HG02610 (cell line): Measurements from ENCODE around the gene TANC2.
A peak's percentile ranks its signal among the peaks of the same experiment; 100 is the strongest.
"Not testable (repeated sequence)": the region's sequence is repeated elsewhere in the genome, so short reads cannot be mapped to it uniquely, and the experiment has no call there.

Experiments
- ATAC-seq: cut with Tn5 transposase; IDR thresholded peaks from one replicate; pipeline ENCODE4 v1.9.1; 2021; ENCODE audit warnings: mild to moderate bottlenecking, moderate library complexity; ENCODE audit not compliant: unreplicated experiment

Gene TANC2

DNA sequence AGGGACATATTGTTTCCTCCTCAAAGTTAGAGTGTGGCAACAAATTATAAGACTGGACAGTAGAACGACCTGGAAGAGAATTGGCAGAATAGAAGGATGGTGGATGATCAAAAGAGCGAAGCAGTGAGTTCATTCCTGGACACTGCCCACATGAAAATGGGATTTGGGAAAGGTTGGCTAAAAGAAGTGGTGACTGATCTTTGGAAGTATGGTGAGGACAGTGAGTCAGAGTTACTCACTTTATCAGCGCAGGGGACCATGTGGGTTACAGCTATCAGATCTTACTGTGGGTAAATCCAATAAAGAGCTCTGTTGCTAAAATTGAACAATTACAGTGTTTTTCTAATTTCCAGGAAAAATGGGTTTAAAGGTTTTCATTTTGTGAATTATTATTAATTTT, 2.7 kb upstream of the TANC2 start:
- no peak for ATAC-seq

DNA sequence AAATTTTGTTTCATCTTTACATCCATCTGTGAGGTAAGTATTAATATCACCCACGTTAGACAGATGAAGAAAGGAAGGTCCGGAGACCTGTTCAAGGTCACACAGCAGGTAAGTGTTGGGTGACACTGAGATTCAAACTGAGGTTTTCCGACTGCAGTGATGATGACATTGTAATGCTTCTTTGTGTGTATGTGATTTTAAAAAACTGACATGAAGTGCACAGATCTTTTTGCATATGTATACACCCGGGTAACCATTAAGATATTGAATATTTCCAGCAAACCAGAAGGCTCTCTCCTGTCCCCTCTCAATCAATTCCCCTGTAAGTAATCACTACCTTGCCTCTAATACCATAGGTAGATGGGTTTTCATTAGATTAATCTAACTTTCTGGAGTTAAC, 1.5 kb upstream of the TANC2 start:
- ATAC-seq = no peak

DNA sequence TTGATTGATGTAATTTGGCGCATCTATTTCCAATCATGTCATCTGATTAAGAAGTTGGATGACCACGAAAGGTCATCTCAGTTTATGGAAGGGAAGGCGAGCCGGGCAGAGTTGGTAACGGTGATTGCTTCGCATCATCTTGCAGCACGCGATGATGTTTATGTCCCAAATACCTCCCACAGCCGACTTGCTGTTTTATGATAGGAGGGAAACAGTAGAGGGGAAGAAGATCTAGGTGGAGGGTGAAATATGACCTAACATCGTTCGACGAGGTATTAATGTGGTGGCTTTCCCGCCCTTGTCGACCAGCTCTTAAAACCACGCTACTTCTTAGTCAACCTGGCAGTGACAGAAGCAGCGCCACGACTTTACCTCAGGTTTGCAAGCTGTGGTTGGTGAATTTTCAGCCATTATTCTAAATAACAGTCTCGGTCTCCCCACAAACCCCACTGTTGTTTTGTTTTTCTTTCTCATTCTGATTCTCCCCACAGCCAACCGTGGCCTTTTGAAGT, 805 bp upstream of the TANC2 start:
- peak; percentile 30 for ATAC-seq

DNA sequence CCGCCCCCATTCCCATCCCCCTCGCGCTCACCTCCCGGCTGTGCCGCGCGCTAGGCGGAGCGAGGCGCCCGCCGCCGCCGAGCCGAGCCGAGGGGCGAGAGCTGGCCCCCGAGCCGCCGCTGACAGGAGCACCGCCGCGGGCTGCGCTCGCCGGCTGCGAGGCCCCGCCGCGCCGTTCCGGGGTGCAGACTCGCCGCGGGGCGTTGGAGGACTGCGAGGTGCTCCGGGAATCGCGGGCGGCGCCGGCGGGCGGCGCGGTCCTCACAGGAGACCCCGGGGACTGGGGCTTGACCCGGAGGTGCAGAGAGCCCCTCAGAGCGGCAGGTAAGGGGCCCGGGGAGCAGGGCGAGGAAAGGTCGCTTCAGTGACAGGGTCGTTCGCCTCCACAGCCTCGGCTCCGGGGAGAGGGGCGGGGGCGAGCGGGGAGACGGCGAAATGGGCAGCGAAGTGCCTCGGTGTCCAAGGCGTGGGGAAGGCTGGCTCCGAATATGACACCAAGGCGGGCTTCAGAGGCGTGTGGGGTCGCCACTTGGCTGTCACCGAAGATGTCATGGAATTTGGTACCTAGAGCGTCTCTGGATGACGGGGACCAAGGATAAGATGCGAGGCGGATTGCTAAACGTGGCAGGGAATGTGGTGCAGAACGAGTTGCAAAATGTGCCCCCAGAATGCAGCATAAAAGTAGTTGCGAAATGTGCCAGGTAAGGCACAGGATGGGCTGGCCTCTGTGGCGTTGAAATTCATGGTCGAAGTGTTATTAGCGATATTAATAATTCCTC, 580 bp downstream of the TANC2 start:
- ATAC-seq = peak; percentile 36

GRCh38 chr17:62967205-62967529, 1.1 kb downstream of the TANC2 start:
- no peak for ATAC-seq

DNA sequence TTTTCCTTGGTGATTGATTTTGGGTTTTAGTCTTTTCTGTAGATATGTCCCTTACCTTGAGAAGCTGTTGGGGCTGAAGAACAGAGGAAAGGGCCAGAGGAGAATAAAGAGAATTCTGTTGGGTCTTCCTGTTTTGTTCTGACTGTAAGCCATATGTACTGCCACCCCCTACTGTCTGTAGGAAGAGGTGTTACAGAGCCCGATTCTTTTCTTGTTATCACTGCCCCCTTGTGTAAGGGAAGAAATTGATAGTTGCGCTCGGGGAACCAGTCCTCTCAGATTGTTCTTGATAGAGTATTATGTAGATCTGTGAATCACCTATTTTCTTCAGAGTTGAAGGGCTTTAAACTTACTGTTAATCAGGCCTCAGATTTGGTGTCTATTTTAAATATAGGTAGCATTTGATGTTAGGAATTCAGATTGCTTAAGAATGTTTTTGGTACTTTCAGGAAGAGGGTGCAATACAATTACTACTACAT, 2.4 kb downstream of the TANC2 start:
- ATAC-seq = peak; percentile 56

GRCh38 chr17:62970610-62971009, 4.6 kb downstream of the TANC2 start:
- ATAC-seq = no peak

- ATAC-seq = no peak
Observed at GRCh38 chr17:62971853-62972252, 5.8 kb downstream of the TANC2 start.

- ATAC-seq = no peak
Observed at GRCh38 chr17:62974788-62975187, 8.8 kb downstream of the TANC2 start.

- ATAC-seq = no peak
Observed at GRCh38 chr17:62975206-62975605, 9.2 kb downstream of the TANC2 start.

- not testable (repeated sequence) for ATAC-seq
Observed at GRCh38 chr17:62976643-62977231, 10.7 kb downstream of the TANC2 start.

GRCh38 chr17:62980842-62981241, 14.8 kb downstream of the TANC2 start:
- ATAC-seq = no peak

DNA sequence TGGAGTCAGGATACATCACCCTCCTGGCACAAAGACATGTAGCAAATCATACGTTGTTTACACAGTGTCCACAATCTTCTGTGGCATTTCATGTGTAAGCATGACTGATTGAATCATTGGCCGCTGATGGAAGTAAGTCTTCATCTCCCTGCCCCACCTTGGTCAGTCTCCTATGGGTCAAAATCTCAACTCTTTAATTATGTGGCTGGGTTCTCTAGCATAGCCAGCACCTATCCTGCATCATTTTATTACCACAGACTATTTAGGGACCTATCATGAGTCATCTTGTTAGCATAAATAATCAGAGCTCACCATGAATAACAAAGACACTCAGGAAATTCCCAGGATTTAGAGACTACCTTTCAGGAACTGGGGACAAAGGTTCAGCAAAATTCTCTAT, 15.9 kb downstream of the TANC2 start:
- no peak for ATAC-seq

DNA sequence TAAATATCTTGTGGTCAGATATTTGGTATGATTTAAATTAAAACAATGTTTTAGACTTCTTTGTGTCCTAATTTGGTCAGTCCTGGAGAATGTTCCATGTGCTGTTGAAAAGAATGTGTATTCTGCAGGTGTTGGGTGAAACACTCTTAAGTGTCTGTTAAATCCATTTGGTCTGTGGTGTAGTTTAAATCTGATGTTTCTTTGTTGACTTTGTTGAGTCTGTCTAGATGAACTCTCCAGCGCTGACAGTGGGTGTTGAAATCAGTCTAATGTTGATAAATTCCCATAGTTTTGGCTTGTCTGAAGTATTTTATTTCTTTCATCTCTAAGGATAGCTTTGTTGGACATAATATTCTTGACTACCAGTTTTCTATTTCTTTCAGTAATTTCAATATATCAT, 18.8 kb downstream of the TANC2 start:
- ATAC-seq = no peak

DNA sequence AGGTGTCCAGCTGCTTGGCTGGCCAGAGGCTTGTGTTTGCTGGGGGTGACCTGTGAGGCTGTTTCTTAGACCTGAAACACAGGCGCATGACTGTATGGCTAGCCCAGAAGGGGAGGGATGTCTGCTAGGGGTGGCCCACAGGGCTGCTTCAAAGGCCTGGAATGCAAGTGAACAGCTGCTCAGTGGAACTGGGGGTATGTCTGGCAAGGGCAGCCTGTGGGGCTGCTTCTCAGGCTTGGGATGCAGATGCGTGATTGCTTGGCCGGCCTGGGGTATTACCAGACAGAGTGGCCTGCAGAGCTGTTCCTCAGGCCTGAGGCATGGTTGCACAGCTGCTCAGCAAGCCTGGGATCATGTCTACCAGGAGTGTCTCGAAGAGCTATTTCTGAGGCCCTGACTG, 20.5 kb downstream of the TANC2 start:
- ATAC-seq = no peak

GRCh38 chr17:62987136-62987535, 21.1 kb downstream of the TANC2 start:
- ATAC-seq = no peak

- no peak for ATAC-seq
Observed at GRCh38 chr17:62989501-62989900, 23.5 kb downstream of the TANC2 start.

DNA sequence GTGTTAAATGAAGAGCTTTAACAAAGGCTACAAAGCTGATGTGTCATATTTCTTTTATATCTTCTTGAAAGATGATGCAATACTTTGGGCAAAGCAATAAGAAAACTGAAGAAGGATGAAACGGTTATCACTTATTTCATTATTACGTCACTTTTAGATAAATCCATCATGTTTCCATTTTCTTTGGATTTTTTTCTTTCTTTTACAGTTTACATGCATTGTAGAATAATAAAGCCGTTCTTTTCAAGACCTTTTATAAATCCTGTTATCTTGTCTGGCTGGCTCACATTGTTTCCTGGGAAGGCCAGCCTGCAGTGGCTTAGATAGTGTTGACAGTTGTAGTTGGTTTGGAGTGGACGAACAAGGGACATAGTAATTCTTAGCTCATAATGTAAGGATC, 28.9 kb downstream of the TANC2 start:
- ATAC-seq = no peak

- no peak for ATAC-seq
Observed at GRCh38 chr17:62995377-62995885, 29.4 kb downstream of the TANC2 start.

GRCh38 chr17:62996221-62996620, 30.2 kb downstream of the TANC2 start:
- no peak for ATAC-seq

GRCh38 chr17:62998166-62998565, 32.1 kb downstream of the TANC2 start:
- no peak for ATAC-seq

DNA sequence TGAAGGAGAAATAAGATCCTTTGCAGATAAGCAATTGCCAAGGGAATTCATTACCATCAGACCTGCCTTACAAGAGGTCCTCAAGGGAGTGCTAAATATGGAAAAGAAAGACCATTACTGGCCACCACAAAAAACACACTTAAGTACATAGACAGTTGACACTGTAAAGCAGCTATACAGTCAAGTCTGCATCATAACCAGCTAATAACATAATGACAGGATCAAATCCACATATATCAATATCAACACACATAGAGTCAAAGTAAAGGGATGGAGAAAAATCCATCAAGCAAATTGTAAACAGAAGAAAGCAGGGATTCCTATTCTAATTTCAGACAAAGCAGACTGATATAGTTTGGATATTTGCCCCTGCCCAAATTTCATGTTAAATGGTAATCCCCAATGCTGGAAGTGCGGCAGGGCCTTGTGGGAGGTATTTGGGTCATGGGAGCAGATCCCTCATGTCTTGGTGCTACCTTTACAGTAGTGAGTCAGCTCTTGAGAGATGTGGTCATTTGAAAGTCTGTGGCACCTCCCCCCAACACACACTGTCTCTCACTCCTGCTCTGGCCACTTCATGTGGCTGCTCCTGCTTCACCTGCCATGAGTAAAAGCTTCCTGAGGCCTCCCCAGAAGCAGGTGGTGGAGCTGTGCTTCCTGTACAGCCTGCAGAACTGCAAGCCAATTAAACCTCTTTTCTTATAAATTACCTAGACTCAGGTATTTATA, 32.8 kb downstream of the TANC2 start:
- ATAC-seq = no peak
